ENCODE results near the gene PLVAP.

The PLVAP gene

DNA sequence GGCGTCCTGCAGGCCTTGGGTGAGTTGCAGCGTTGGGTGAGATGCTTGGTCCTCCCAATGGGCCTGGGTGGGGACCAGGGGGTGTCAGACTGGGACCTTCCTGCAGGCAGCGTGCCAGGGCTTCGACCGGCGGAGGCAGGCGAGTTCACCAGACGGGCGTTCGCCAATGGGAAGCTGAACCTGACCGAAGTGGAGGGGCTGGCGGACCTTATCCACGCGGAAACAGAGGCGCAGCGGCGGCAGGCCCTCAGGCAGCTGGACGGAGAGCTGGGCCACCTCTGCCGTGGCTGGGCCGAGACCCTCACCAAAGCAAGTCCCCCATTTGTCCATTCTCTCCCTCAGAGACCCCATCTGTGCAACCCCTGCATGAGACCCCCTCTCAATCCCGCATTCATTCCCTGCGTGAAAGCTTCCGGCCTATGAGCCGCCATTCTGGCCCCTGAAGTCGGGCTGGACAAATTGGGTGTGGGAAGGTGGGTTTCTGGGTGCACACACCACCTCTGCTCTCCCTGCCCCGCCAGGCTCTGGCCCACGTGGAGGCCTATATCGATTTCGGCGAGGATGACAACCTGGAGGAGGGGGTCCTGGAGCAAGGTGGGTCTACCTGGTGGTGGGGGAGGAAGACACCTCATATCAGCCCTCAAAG is 38.6 kb downstream of the PLVAP start:
- no peak for DNase-seq

GRCh38 chr19:17337675-17338432 is 39.3 kb downstream of the PLVAP start:
- intact Hi-C loops (cut with DNase I), result no loop called here
- DNase-seq, result peak in 15 of 42 donors; percentile 16 to 49 (median 34)

More for the DNA sequence above, 38.6 kb downstream of the PLVAP start:
- intact Hi-C loops (cut with DNase I), result no loop called here

- intact Hi-C loops (cut with DNase I), result no loop called here
- DNase-seq, result peak; percentile 91 to 100 (median 98)
Measured at GRCh38 chr19:17336872-17337674, 40.1 kb downstream of the PLVAP start, which contains the start of gene GTPBP3. TSS of gene GTPBP3 (plus strand) at chr19:17337553. CDS start at chr19:17337612, 59 bp downstream.

GRCh38 chr19:17335575-17335974 is 41.6 kb downstream of the PLVAP start:
- intact Hi-C loops (cut with DNase I), result no loop called here
- DNase-seq, result peak in 1 of 42 donors; percentile 53

GRCh38 chr19:17334414-17335409 is 42.4 kb downstream of the PLVAP start, which contains the start of gene ANO8:
TSS of gene ANO8 (minus strand) at chr19:17334855. CDS start at chr19:17334670, 185 bp downstream.
- intact Hi-C loops (cut with DNase I), result no loop called here
- peak; percentile 91 to 100 (median 98) for DNase-seq

- intact Hi-C loops (cut with DNase I), result no loop called here
- peak in 28 of 42 donors; percentile 17 to 79 (median 44) for DNase-seq
Measured at GRCh38 chr19:17333611-17334413, 43.3 kb downstream of the PLVAP start.

DNA sequence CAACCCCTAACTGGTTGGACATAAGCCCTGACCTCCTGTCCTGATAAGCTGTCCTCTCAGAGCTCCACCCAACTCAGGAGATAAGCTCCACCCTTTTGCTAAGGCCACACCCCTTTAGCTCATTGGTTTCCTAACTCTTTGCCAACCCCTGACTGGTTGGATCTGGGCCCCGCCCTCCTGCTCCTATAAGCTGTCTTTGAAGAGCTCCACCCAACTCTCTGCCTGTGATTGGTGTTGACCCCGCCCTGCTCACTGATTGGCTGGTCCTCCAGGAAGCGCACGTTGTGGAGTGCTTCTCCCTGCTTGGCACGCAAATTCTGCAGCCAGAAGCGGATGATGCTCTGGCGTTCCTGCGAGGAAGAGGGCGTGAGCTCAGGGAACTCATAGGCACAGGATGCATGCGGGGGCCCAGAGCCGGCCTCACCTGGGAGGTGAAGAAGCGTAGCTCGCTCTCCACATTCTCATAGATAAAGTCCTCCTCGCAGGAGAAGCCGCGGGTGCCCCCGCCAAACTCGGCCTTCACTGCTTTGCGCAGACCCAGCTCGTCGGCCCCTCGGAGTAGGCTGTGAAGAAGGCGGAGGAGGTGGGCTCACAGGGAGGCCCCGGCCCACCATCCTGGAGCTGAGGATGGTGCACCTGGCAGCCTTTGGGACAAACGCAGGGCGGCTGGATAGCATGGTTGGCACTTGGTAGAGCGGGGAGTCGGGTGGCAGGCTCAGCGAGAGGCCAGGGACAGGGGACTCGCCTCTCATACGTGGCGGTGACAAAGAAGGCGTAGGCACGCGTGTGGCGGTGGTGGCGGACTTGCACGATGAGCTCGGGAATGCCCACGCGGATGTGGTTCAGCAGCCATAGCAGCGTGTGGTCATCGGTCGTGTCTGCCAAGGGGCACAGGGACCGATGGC is 44.2 kb downstream of the PLVAP start:
- peak in 5 of 42 donors; percentile 30 to 58 (median 38) for DNase-seq
- intact Hi-C loops (cut with DNase I), result no loop called here

GRCh38 chr19:17332360-17332676 is 44.8 kb downstream of the PLVAP start:
- DNase-seq, result no peak
- intact Hi-C loops (cut with DNase I), result no loop called here

DNA sequence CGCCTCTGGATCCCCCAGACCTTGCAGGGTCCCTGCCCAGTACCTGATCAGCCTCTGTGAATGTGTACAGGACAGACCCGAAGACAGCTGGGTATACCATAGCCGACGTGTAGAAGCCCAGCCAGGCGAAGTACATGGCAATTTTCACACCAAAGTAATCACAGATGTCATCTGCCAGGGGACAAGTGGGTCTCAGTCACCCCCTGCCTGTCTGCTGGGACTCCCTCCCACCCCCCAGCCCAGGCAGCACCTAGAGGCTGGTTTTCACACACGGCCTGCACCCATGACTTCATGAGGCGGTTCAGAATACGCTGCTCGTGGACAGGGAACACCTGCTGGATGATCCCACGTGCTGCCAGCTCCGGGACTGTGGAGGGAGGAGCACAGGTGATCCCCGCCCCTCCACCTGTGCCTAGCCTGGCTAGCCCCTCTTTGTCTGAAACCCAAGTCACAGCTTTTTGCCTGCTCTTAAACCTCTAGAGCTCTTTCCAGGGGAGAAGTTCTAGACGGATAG is 46.0 kb downstream of the PLVAP start:
- DNase-seq, result no peak
- intact Hi-C loops (cut with DNase I), result no loop called here

- intact Hi-C loops (cut with DNase I), result no loop called here
- no peak for DNase-seq
Measured at GRCh38 chr19:17330262-17331044, 46.7 kb downstream of the PLVAP start.

- DNase-seq, result no peak
- intact Hi-C loops (cut with DNase I), result no loop called here
Measured at GRCh38 chr19:17329366-17330261, 47.5 kb downstream of the PLVAP start.

DNA sequence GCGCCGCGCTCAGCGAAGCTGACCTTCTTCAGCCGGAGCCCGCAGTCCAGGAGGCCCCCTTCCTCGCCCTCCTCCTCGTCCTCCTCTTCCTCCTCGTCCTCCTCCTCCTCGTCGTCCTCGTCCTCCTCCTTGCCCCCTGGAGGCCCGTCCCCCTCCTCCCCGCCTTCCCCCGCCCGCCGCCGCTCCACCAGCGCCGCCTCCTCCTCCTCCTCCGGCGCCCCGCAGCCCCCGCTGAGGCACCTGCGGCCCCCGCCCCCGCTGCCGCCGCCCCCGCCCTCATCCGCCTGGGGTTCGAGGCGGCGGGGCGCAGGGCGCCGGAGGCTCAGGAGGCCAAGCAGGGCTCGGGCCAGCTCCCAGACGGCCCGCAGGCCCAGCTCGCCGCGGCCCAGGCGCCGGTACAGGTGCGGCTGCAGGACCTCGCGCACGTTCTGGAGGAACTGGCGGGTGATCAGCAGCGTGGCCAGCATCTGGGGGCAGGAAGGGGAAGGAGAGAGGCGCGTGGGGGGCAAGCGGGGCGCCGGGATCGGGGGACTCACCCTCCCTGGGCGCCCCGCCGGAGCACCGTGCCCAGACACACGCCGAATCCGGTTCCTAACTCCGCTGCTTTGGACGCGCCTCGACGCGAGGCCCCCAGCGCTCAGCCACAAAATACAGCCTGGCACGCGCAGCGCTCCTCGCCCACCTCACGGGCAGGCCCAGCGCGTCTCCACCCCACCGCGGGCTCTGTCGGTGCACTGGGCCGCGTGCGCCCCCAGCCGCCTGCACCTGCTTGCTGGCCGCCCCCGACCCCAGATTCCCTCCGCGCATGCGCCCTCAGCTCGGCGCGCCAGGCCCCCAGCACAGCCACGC is 48.4 kb downstream of the PLVAP start:
- DNase-seq, result no peak
- intact Hi-C loops (cut with DNase I), result no loop called here

DNA sequence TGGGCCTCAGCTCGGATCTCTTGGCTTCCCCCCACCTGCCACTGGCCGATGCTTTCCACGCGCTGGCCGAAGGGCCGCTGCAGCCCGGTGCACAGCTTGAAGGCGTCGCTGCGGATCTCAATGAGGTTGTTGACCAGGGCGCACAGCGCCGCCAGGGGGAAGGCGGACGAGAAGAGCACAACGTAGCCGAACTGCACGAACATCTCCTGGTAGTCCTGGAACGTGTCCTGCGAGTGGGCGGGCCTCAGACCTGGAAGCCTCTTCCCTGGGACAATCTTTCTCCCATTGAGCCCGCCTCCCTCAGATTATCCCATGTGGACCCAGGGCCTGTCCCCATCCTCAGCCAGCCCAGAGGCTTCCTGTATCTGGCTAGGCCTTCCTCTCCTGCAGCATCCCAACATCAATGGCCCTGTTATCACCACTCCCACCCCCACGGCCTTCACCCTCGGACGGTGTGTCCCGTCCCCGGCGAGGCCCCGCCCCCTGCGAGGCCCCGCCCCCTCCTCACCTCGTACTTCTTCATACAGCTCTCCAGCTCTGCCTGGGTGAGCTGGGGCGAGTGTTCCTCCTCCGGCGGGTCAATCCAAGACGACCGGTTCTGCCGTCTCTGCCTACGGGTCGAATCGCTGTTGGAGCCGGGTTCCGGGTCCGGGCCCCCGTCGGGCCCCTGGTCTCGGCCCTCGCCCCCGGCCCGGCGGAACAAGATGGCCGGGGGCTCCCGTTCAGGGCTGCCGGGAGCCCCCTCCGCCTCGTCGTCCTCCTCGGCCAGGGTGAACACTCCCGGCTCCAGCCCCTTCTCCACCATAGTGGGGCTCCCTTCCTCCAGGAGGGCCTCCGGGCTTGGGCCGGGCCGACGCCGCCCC is 49.3 kb downstream of the PLVAP start:
- intact Hi-C loops (cut with DNase I), result no loop called here
- no peak for DNase-seq

Data from head of caudate nucleus (tissue), 42 donors.